Uterus (tissue), 2 donors: ENCODE results near the gene SORBS1.

Experiments
- CTCF ChIP-seq, 4 experiments: fragments of 200-600 bp in 2 of 4; fragments of 450-650 bp in 2 of 4; sonication (generic) in 2 of 4; IDR thresholded peaks; one replicate each; pipeline ENCODE4 v1.5.1; 2016 to 2019; ENCODE audit warnings: antibody characterized with exemption in 4 of 4, mild to moderate bottlenecking in 2 of 4, moderate library complexity in 1 of 4
- POLR2A ChIP-seq, 2 donors: fragments of 450-650 bp; IDR thresholded peaks; one replicate each; pipeline ENCODE4 v1.6.1; 2016; ENCODE audit warnings: antibody characterized with exemption in 2 of 2, mild to moderate bottlenecking in 1 of 2, moderate library complexity in 1 of 2

- TF ChIP-seq CTCF (IDR thresholded peaks at IDR 0.05) (no peak), POLR2A (IDR thresholded peaks at IDR 0.05) (no peak)
These were observed 263.8 kb downstream of the SORBS1 start for GRCh38 chr10:95297402-95297801.
